OCI-LY3 (cell line): ENCODE measurements around the gene MAPKAP1.

ENCODE experiments used
- EZH2phosphoT487 ChIP-seq: fragments of 200-600 bp; shearing (Covaris generic); IDR thresholded peaks from 2 replicates; pipeline ENCODE4 v1.6.1; 2018; ENCODE audit warnings: antibody characterized with exemption, mixed run types, low read depth
- TF ChIP-seq, protein P1 (sequence below): fragments of 200-600, 300-600 bp; sonication (generic); IDR thresholded peaks from 2 replicates; pipeline ENCODE4 v1.5.1; 2014; ENCODE audit warnings: antibody characterized with exemption, low read length, low read depth

DNA sequence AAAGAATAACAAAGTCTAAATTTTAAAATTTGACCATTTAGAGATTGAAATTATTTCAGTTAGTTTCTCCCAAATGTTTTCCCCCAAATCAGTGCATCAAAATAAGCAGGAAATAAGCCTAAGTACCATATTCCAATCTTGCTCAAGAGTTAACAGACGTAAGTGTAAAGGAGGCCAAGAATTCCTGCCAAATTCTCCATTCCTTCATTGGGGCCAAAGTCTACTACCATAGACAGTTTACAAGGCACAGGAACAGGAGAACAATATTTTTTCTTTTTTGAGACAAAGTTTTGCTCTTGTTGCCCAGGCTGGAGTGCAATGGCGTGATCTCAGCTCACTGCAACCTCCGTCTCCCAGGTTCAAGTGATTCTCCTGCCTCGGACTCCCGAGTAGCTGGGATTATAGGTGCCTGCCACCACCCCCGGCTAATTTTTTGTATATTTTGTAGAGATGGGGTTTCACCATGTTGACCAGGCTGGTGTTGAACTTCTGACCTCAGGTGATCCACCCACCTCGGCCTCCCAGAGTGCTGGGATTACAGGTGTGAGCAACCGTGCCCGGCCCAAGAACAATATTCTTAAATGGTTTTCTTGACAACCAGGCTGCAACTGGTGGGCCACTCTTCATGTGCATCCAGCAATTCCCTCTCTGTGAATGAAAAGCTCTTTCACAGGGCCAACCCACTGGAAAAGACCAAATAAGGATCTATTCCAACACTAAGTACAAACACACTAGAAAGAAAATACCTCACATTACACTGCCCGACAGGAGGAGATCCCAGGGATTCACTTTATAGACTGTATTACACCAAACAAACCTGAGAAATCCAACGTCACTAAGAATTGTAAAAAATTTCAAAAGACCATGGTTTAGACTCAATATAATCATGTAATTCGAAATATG, 127.7 kb downstream of the MAPKAP1 start:
- TF ChIP-seq, protein P1, sequence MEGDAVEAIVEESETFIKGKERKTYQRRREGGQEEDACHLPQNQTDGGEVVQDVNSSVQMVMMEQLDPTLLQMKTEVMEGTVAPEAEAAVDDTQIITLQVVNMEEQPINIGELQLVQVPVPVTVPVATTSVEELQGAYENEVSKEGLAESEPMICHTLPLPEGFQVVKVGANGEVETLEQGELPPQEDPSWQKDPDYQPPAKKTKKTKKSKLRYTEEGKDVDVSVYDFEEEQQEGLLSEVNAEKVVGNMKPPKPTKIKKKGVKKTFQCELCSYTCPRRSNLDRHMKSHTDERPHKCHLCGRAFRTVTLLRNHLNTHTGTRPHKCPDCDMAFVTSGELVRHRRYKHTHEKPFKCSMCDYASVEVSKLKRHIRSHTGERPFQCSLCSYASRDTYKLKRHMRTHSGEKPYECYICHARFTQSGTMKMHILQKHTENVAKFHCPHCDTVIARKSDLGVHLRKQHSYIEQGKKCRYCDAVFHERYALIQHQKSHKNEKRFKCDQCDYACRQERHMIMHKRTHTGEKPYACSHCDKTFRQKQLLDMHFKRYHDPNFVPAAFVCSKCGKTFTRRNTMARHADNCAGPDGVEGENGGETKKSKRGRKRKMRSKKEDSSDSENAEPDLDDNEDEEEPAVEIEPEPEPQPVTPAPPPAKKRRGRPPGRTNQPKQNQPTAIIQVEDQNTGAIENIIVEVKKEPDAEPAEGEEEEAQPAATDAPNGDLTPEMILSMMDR: no peak
- no peak for TF ChIP-seq EZH2phosphoT487
